DND-41 (cell line): ENCODE measurements around the gene MEG3.

ENCODE experiments used
- ATAC-seq: fragments of 200-7000 bp; cut with Tn5 transposase; 3 replicates; pipeline ENCODE4 v1.9.1; 2021; ENCODE audit warnings: low read depth; ENCODE audit not compliant: insufficient read depth
- DNase-seq: peaks from one replicate; pipeline ENCODE4 v3.0.0-alpha.2; 2020
- H2AFZ ChIP-seq: 2 replicates; pipeline ENCODE4 v1.6.0; 2012; ENCODE audit warnings: low read depth, low read length
- H3K27ac ChIP-seq: 2 replicates; pipeline ENCODE4 v1.5.1; 2012; ENCODE audit warnings: low read length, inconsistent platforms
- H3K27me3 ChIP-seq: fragments of 200-600 bp; sonication (generic); 2 replicates; pipeline ENCODE4 v1.6.0; 2012; ENCODE audit warnings: low read length, mild to moderate bottlenecking, inconsistent platforms; ENCODE audit not compliant: insufficient read depth, poor library complexity
- H3K36me3 ChIP-seq: 2 replicates; pipeline ENCODE4 v1.5.1; 2012; ENCODE audit warnings: low read length, inconsistent platforms; ENCODE audit not compliant: insufficient read depth
- H3K4me1 ChIP-seq: 2 replicates; pipeline ENCODE4 v1.5.1; 2012; ENCODE audit warnings: mild to moderate bottlenecking, low read length; ENCODE audit not compliant: insufficient read depth
- H3K4me2 ChIP-seq: 2 replicates; pipeline ENCODE4 v1.6.0; 2012; ENCODE audit warnings: mild to moderate bottlenecking, moderate library complexity, low read length, inconsistent platforms; ENCODE audit not compliant: insufficient read depth
- H3K4me3 ChIP-seq, 2 experiments: fragments of 200-600 bp in 1 of 2; shearing (Covaris generic) in 1 of 2; 2 replicates each; pipeline ENCODE4 v1.5.1; 2012 to 2016; ENCODE audit warnings: inconsistent platforms in 2 of 2, low read length in 2 of 2, mild to moderate bottlenecking in 2 of 2, low read depth in 1 of 2, moderate library complexity in 1 of 2
- H3K79me2 ChIP-seq: 2 replicates; pipeline ENCODE4 v1.6.0; 2012; ENCODE audit warnings: low read length, inconsistent platforms; ENCODE audit not compliant: insufficient read depth
- H3K9ac ChIP-seq: 2 replicates; pipeline ENCODE4 v1.6.0; 2012; ENCODE audit warnings: low read depth, mild to moderate bottlenecking, inconsistent platforms, low read length, moderate library complexity
- H3K9me3 ChIP-seq: 2 replicates; pipeline ENCODE4 v1.5.1; 2012; ENCODE audit warnings: low read length, moderate library complexity, mild to moderate bottlenecking, inconsistent platforms; ENCODE audit not compliant: insufficient read depth, severe bottlenecking
- H4K20me1 ChIP-seq: 2 replicates; pipeline ENCODE4 v1.6.0; 2012; ENCODE audit warnings: low read length; ENCODE audit not compliant: insufficient read depth
- CTCF ChIP-seq: IDR thresholded peaks from 2 replicates; pipeline ENCODE4 v1.5.1; 2012; ENCODE audit warnings: borderline replicate concordance, low read length, moderate library complexity, mild to moderate bottlenecking; ENCODE audit not compliant: poor library complexity, severe bottlenecking; ENCODE audit errors: extremely low read depth
- EZH2 ChIP-seq: IDR thresholded peaks from 3 replicates; pipeline ENCODE4 v1.6.1; 2012; ENCODE audit warnings: borderline replicate concordance, low read depth, mild to moderate bottlenecking, moderate library complexity, low read length, inconsistent platforms; ENCODE audit not compliant: severe bottlenecking

Gene MEG3

DNA sequence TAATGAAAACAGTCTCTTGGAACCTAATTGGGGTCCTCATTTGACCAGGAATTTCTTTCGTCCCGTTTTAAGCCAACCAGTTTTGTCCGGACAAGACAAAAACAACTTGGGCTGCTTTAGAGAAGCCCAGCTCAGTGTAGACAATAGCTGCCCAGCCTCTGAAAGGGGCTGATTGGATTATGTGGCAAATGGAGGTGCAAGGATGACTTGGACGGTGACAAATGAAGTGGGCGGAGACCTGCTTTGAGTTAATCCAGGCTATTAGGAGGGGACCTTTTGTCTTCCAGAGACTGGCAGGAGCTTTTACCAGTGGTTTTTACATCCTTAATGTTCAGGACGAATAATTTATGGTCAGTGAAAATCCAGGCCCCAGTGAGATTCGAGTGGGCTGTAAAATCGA is 4.8 kb downstream of the MEG3 start:
- no peak overlapping the region for H3K27ac ChIP-seq
- H2AFZ ChIP-seq, result no peak overlapping the region
- H4K20me1 ChIP-seq, result 0 out of 2 replicates have a peak, but pooled peaks cover 3% of the 10 kb centered on the region
- H3K79me2 ChIP-seq, result no peaks in the 10 kb centered on the region
- peaks cover 12% of the 10 kb centered on the region for H3K9me3 ChIP-seq
- H3K4me1 ChIP-seq, result no peaks in the 10 kb centered on the region
- DNase-seq (no peak), ATAC-seq (no peak)
- H3K27me3 ChIP-seq, result peaks cover 14% of the 10 kb centered on the region
- no peak overlapping the region for H3K4me3 ChIP-seq
- TF ChIP-seq CTCF, result no peak
- TF ChIP-seq EZH2, result no peak
- no peak overlapping the region for H3K4me2 ChIP-seq
- H3K36me3 ChIP-seq, result no peaks in the 10 kb centered on the region
- H3K9ac ChIP-seq, result no peak overlapping the region

- no peak overlapping the region for H3K27ac ChIP-seq
- no peak for DNase-seq
- peaks cover 4% of the 10 kb centered on the region for H3K9me3 ChIP-seq
- TF ChIP-seq CTCF (no peak), EZH2 (no peak)
- H3K27me3 ChIP-seq, result peaks cover 14% of the 10 kb centered on the region
- H2AFZ ChIP-seq, result no peak overlapping the region
- H3K36me3 ChIP-seq, result no peaks in the 10 kb centered on the region
- H4K20me1 ChIP-seq, result 0 out of 2 replicates have a peak, but pooled peaks cover 5% of the 10 kb centered on the region
- H3K4me2 ChIP-seq, result no peak overlapping the region
- H3K4me1 ChIP-seq, result no peaks in the 10 kb centered on the region
- no peaks in the 10 kb centered on the region for H3K79me2 ChIP-seq
- ATAC-seq, result no peak
- no peak overlapping the region for H3K4me3 ChIP-seq
- H3K9ac ChIP-seq, result no peak overlapping the region
These were observed 6.5 kb downstream of the MEG3 start for GRCh38 chr14:100832311-100832960.

GRCh38 chr14:100834082-100834793 is 8.3 kb downstream of the MEG3 start:
- Histone ChIP-seq H3K36me3 (no peaks in the 10 kb centered on the region), H3K9me3 (no peaks in the 10 kb centered on the region), H4K20me1 (0 out of 2 replicates have a peak, but pooled peaks cover 5% of the 10 kb centered on the region), H3K4me3 (no peak overlapping the region), H3K4me1 (no peaks in the 10 kb centered on the region), H3K4me2 (no peak overlapping the region), H2AFZ (no peak overlapping the region), H3K27me3 (peaks cover 14% of the 10 kb centered on the region), H3K9ac (no peak overlapping the region), H3K79me2 (no peaks in the 10 kb centered on the region), H3K27ac (no peak overlapping the region)
- no peak for TF ChIP-seq EZH2
- no peak for TF ChIP-seq CTCF
- ATAC-seq, result no peak
- no peak for DNase-seq
